K562 (cell line): ENCODE measurements around the gene CPED1. TPM values are rescaled to one million over a fixed set of nuclear protein-coding genes. Genes with fewer than 3 reads are reported as not detected.

ENCODE experiments used
- ATAC-seq: fragments of 200-7000 bp; cut with Tn5 transposase; 3 replicates; pipeline ENCODE4 v1.9.1; 2020; ENCODE audit warnings: moderate library complexity
- BruUV-seq: library from RNA; stranded (reverse); fragments of 400-500 nt; replicated peaks from 2 replicates; lab custom pipeline; 2021; lab: Mats Ljungman, UMichigan
- CTCF ChIA-PET: fragments of 300-600 bp; formaldehyde crosslinking; extraction: SDS; loops from one replicate; lab custom pipeline; 2021; ENCODE audit warnings: low intra/inter-chr PET ratio; lab: Yijun Ruan, JAX
- POLR2A ChIA-PET: fragments of 300-600, 350-650 bp; sonication (Branson Sonifier 250); formaldehyde crosslinking; extraction: SDS; loops from one replicate; lab custom pipeline; 2021; ENCODE audit warnings: antibody characterized with exemption, inconsistent platforms; lab: Yijun Ruan, JAX
- DNase-seq, 4 experiments: peaks; one replicate each; pipeline versions ENCODE4 v3.0.0 to v3.0.0-alpha.2; 2011 to 2018; ENCODE audit warnings: low spot score in 3 of 4, mixed read lengths in 3 of 4; ENCODE audit errors: extremely low read depth in 1 of 4
- FAIRE-seq: peaks from 2 replicates; lab custom pipeline; 2011; peaks lifted over from hg19 to GRCh38; lab: Jason Lieb, UNC
- H2AFZ ChIP-seq: 2 replicates; pipeline ENCODE4 v1.6.0; 2011; ENCODE audit warnings: low read depth, low read length, control low read depth, inconsistent platforms
- H3K27ac ChIP-seq: fragments of 200-600 bp; 3 replicates; pipeline ENCODE4 v1.8.0; 2011; ENCODE audit warnings: low read depth, mild to moderate bottlenecking, control low read depth, inconsistent platforms, low read length, moderate library complexity, mixed read lengths; ENCODE audit errors: extremely low read depth
- H3K27me3 ChIP-seq, 2 experiments: fragments of 300-600 bp in 1 of 2; 2 replicates in 1 of 2; 3 replicates in 1 of 2; pipeline versions ENCODE4 v1.6.0 to v1.8.0; 2011; ENCODE audit warnings: inconsistent platforms in 2 of 2, low read length in 2 of 2, mild to moderate bottlenecking in 1 of 2, mixed read lengths in 1 of 2, moderate library complexity in 1 of 2; ENCODE audit not compliant: control insufficient read depth in 2 of 2, insufficient read depth in 2 of 2
- H3K36me3 ChIP-seq: fragments of 300-600 bp; 3 replicates; pipeline ENCODE4 v1.8.0; 2011; ENCODE audit warnings: mild to moderate bottlenecking, low read length, inconsistent platforms; ENCODE audit not compliant: control insufficient read depth, insufficient read depth
- H3K4me1 ChIP-seq, 2 experiments: fragments of 200-600 bp in 1 of 2; replicated peaks in 1 of 2; 2 replicates in 1 of 2; 3 replicates in 1 of 2; pipeline versions ENCODE4 v1.5.1 to v1.8.0; 2011; ENCODE audit warnings: inconsistent platforms in 2 of 2, low read length in 2 of 2, mild to moderate bottlenecking in 1 of 2, mixed read lengths in 1 of 2, moderate library complexity in 1 of 2; ENCODE audit not compliant: control insufficient read depth in 2 of 2, insufficient read depth in 2 of 2
- H3K4me2 ChIP-seq: 2 replicates; pipeline ENCODE4 v1.6.1; 2011; ENCODE audit warnings: low read length, control low read depth, inconsistent platforms, mixed read lengths; ENCODE audit not compliant: insufficient read depth
- H3K4me3 ChIP-seq: fragments of 200-600 bp; sonication (generic), shearing (Covaris generic); 2 replicates; pipeline ENCODE4 v1.5.1; 2016; ENCODE audit warnings: control low read depth, inconsistent platforms
- H3K79me2 ChIP-seq: fragments of 200-600 bp; 3 replicates; pipeline ENCODE4 v1.8.0; 2011; ENCODE audit warnings: low read length, inconsistent platforms; ENCODE audit not compliant: control insufficient read depth, insufficient read depth
- H3K9ac ChIP-seq, 2 experiments: 2 replicates each; pipeline versions ENCODE4 v1.6.0 to v1.6.1; 2011; ENCODE audit warnings: low read depth in 2 of 2, low read length in 2 of 2, control low read depth in 1 of 2, inconsistent platforms in 1 of 2, mild to moderate bottlenecking in 1 of 2, mixed read lengths in 1 of 2; ENCODE audit not compliant: insufficient read depth in 1 of 2
- H3K9me1 ChIP-seq: one replicate; pipeline ENCODE4 v1.6.0; 2011; ENCODE audit warnings: inconsistent platforms, mild to moderate bottlenecking, low read length, moderate library complexity; ENCODE audit not compliant: control insufficient read depth, insufficient read depth
- H3K9me3 ChIP-seq: replicated peaks from 2 replicates; pipeline ENCODE4 v1.5.1; 2011; ENCODE audit warnings: low read depth, low read length, inconsistent platforms; ENCODE audit not compliant: control insufficient read depth, insufficient read depth
- H4K20me1 ChIP-seq: replicated peaks from 2 replicates; pipeline ENCODE4 v1.6.1; 2011; ENCODE audit warnings: low read length, inconsistent platforms, mixed read lengths; ENCODE audit not compliant: control insufficient read depth, insufficient read depth
- CAMTA2 ChIP-seq: fragments of 250-450 bp; sonication (Bioruptor Pico); conservative IDR thresholded peaks from 2 replicates; pipeline ENCODE4 v1.5.1; 2022
- HEY1 ChIP-seq: fragments of 250-450 bp; sonication (Bioruptor Pico); IDR thresholded peaks from 2 replicates; pipeline ENCODE4 v1.5.0; 2020; ENCODE audit warnings: mild to moderate bottlenecking, moderate library complexity, borderline replicate concordance
- KDM2B ChIP-seq: fragments of 250-450 bp; sonication (Bioruptor Pico); IDR thresholded peaks from 2 replicates; pipeline ENCODE4 v1.8.0; 2021; ENCODE audit warnings: mild to moderate bottlenecking, moderate library complexity
- PATZ1 ChIP-seq: fragments of 250-450 bp; sonication (Bioruptor Pico); IDR thresholded peaks from 2 replicates; pipeline ENCODE4 v1.5.0; 2020; ENCODE audit warnings: mild to moderate bottlenecking, borderline replicate concordance
- PHTF2 ChIP-seq: fragments of 250-450 bp; sonication (Bioruptor Pico); IDR thresholded peaks from 2 replicates; pipeline ENCODE4 v1.5.0; 2021; ENCODE audit warnings: mild to moderate bottlenecking
- PRPF4 ChIP-seq: fragments of 200-400 bp; formaldehyde crosslinking; IDR thresholded peaks from one replicate; pipeline ENCODE4 v1.6.1; 2017; ENCODE audit warnings: low read length, low read depth, mild to moderate bottlenecking; ENCODE audit not compliant: insufficient read depth, poor library complexity, severe bottlenecking
- RB1 ChIP-seq: fragments of 450-650 bp; IDR thresholded peaks from 2 replicates; pipeline ENCODE4 v1.6.1; 2017; ENCODE audit warnings: low read depth, mild to moderate bottlenecking
- SIN3B ChIP-seq: fragments of 450-650 bp; IDR thresholded peaks from 2 replicates; pipeline ENCODE4 v1.6.1; 2017; ENCODE audit warnings: low read depth, mild to moderate bottlenecking, moderate library complexity
- SIRT6 ChIP-seq: IDR thresholded peaks from one replicate; pipeline ENCODE4 v1.6.1; 2012; ENCODE audit warnings: low read depth, mild to moderate bottlenecking, control low read depth, inconsistent platforms, low read length, moderate library complexity
- SMC3 ChIP-seq: conservative IDR thresholded peaks from 2 replicates; pipeline ENCODE4 v1.6.1; 2011; ENCODE audit warnings: low read depth, low read length, improper control_type of control experiment; ENCODE audit not compliant: insufficient read depth
- TAL1 ChIP-seq: fragments of 450-650 bp; IDR thresholded peaks from 2 replicates; pipeline ENCODE4 v1.6.1; 2016; ENCODE audit warnings: mild to moderate bottlenecking
- TSC22D4 ChIP-seq: fragments of 450-650 bp; IDR thresholded peaks from 2 replicates; pipeline ENCODE4 v1.6.1; 2016; ENCODE audit warnings: missing genetic modification characterization, missing biosample characterization, control low read depth
- XRCC4 ChIP-seq: IDR thresholded peaks from one replicate; pipeline ENCODE4 v1.6.1; 2011; ENCODE audit not compliant: insufficient read depth, insufficient read length; ENCODE audit errors: extremely low read depth
- ZBTB2 ChIP-seq: fragments of 450-650 bp; IDR thresholded peaks from 2 replicates; pipeline ENCODE4 v1.6.1; 2016; ENCODE audit warnings: antibody characterized with exemption
- ZEB2 ChIP-seq: fragments of 450-650 bp; IDR thresholded peaks from 2 replicates; pipeline ENCODE4 v1.6.1; 2016
- ZKSCAN3 ChIP-seq: fragments of 250-450 bp; sonication (Bioruptor Pico); IDR thresholded peaks from 2 replicates; pipeline ENCODE4 v1.4.0; 2020
- ZNF12 ChIP-seq: sonication (generic); formaldehyde crosslinking; IDR thresholded peaks from 2 replicates; pipeline ENCODE4 v1.4.0; 2020; ENCODE audit warnings: mild to moderate bottlenecking, missing genetic modification reagents
- ZNF561 ChIP-seq: fragments of 450-650 bp; formaldehyde crosslinking; conservative IDR thresholded peaks from 2 replicates; pipeline ENCODE4 v1.4.0; 2020; ENCODE audit warnings: mild to moderate bottlenecking, moderate library complexity
- ZNF589 ChIP-seq: fragments of 200-800 bp; sonication (Bioruptor generic); IDR thresholded peaks from 2 replicates; pipeline ENCODE4 v1.6.1; 2016; ENCODE audit warnings: low read depth, missing genetic modification characterization, missing compliant biosample characterization
- ZZZ3 ChIP-seq: fragments of 450-650 bp; IDR thresholded peaks from 2 replicates; pipeline ENCODE4 v1.6.1; 2016; ENCODE audit warnings: antibody characterized with exemption, mild to moderate bottlenecking, moderate library complexity
- WGBS: fragments of 100-300 bp; shearing (Covaris generic); methylation state at CpG from one replicate; pipeline ENCODE4 v1.1.6; 2016; ENCODE audit warnings: low coverage, mixed read lengths; ENCODE audit not compliant: insufficient coverage; ENCODE audit errors: missing lambda C conversion rate; 5-methylcytosine and 5-hydroxymethylcytosine counted together
- in situ Hi-C: fragments of 300-500 bp; cut with MboI; formaldehyde crosslinking; loops from 4 replicates; pipeline ENCODE4 v1.15.0; 2018; ENCODE audit warnings: inconsistent platforms, mixed read lengths
- intact Hi-C: fragments of 100-400 bp; cut with micrococcal nuclease; formaldehyde crosslinking; loops from 2 replicates; pipeline ENCODE4 v1.14.2; 2022
- polyA plus RNA-seq, 8 experiments: library from polyadenylated mRNA; depleted of rRNA in 4 of 8; stranded (reverse) in 5 of 8; unstranded in 3 of 8; fragments of >200 nt; fragmentation: Nextera tagmentation in 2 of 8; fragmentation: Illumina TruSeq in 1 of 8; extraction: Ambion mirVana in 2 of 8; extraction: Trizol in 1 of 8; gene quantifications; 2 replicates each; pipeline versions ENCODE4 v1.2.1 to v1.2.3, GENCODE V29; 2011 to 2014; ENCODE audit warnings: inconsistent platforms in 1 of 8, missing spikeins in 1 of 8
- total RNA-seq, 7 experiments: library from RNA; depleted of rRNA in 6 of 7; stranded (reverse); fragments of >200 nt in 6 of 7; fragmentation: Illumina TruSeq in 2 of 7; extraction: Trizol in 2 of 7; gene quantifications; 2 replicates each; pipeline versions ENCODE4 v1.2.1 to v1.2.3, GENCODE V29; 2011 to 2021; ENCODE audit warnings: low replicate concordance in 1 of 7

The CPED1 gene
- total and polyA plus RNA-seq, 9 of the 15 experiments (the other 6 are each of a cell fraction or from before 2014, with no cell fraction given): 195 to 393 (median 290) TPM

- Histone ChIP-seq H2AFZ (no peak overlapping the region), H3K4me2 (no peak overlapping the region), H3K79me2 (no peaks in the 10 kb centered on the region), H4K20me1 (no peaks in the 10 kb centered on the region), H3K9me1 (no peaks in the 10 kb centered on the region), H3K4me1 (peaks cover 0 to 12% of the 10 kb centered on the region in 2 experiments; a peak in 2 of 5 replicates), H3K27me3 (no peaks in the 10 kb centered on the region), H3K9ac (no peak overlapping the region), H3K4me3 (no peak overlapping the region), H3K27ac (no peak overlapping the region), H3K9me3 (peaks cover 16% of the 10 kb centered on the region), H3K36me3 (peaks cover 99% of the 10 kb centered on the region)
- BruUV-seq: no TSS peak
- in situ Hi-C loops (no loop called here), intact Hi-C loops (no loop called here)
- FAIRE-seq (no peak), DNase-seq (no peak), ATAC-seq (no peak)
- POLR2A ChIA-PET: no interaction called here
- TF ChIP-seq ZBTB2: no peak
- no peak for TF ChIP-seq XRCC4
- TF ChIP-seq TAL1: no peak
- TF ChIP-seq PRPF4: no peak
- TF ChIP-seq HEY1 (CRISPR knock-in tag): no peak
- no peak for TF ChIP-seq CAMTA2
- no peak for TF ChIP-seq KDM2B (CRISPR knock-in tag)
- no peak for TF ChIP-seq ZNF561
- no peak for TF ChIP-seq ZEB2
- no peak for TF ChIP-seq TSC22D4 (tag)
- no peak for TF ChIP-seq PATZ1
- no peak for TF ChIP-seq RB1
- no peak for TF ChIP-seq ZKSCAN3 (CRISPR knock-in tag)
- TF ChIP-seq SIRT6: no peak
- TF ChIP-seq ZNF589 (CRISPR knock-in tag): no peak
- no peak for TF ChIP-seq ZZZ3
- TF ChIP-seq SIN3B: no peak
- TF ChIP-seq ZNF12 (CRISPR knock-in tag): no peak
- TF ChIP-seq PHTF2: no peak
- TF ChIP-seq SMC3: no peak
- WGBS: 87% methylated on average over 1 of the region's 1 CpG
- CTCF ChIA-PET: no interaction called here
Measured at GRCh38 chr7:121280656-121281055, 292.1 kb downstream of the CPED1 start.
